GM19397 (cell line): Measurements from ENCODE around the gene TSPYL2.
A peak's percentile ranks its signal among the peaks of the same experiment; 100 is the strongest.

Source experiments
- ATAC-seq: cut with Tn5 transposase; IDR thresholded peaks from one replicate; pipeline ENCODE4 v1.9.1; 2021; ENCODE audit warnings: mild to moderate bottlenecking, moderate library complexity; ENCODE audit not compliant: unreplicated experiment

Gene TSPYL2

GRCh38 chrX:53080628-53081580 lies 1.3 kb upstream of the TSPYL2 start:
- ATAC-seq, result no peak

- ATAC-seq, result no peak
Observed at GRCh38 chrX:53082773-53083616, 828 bp downstream of the TSPYL2 start.

GRCh38 chrX:53084043-53084570 lies 1.9 kb downstream of the TSPYL2 start:
- no peak for ATAC-seq

- no peak for ATAC-seq
Observed at GRCh38 chrX:53084863-53085262, 2.7 kb downstream of the TSPYL2 start.

GRCh38 chrX:53085661-53086229 lies 3.6 kb downstream of the TSPYL2 start:
- ATAC-seq, result no peak

GRCh38 chrX:53086464-53086863 lies 4.3 kb downstream of the TSPYL2 start:
- no peak for ATAC-seq

GRCh38 chrX:53087388-53087831 lies 5.2 kb downstream of the TSPYL2 start:
- ATAC-seq, result no peak

- no peak for ATAC-seq
Observed at GRCh38 chrX:53088136-53088974, 6.2 kb downstream of the TSPYL2 start.

GRCh38 chrX:53089224-53089842 lies 7.2 kb downstream of the TSPYL2 start:
- ATAC-seq, result no peak

GRCh38 chrX:53089925-53090324 lies 7.8 kb downstream of the TSPYL2 start:
- ATAC-seq, result no peak

GRCh38 chrX:53091354-53091753 lies 9.2 kb downstream of the TSPYL2 start:
- no peak for ATAC-seq

- peak; percentile 50 for ATAC-seq
Observed at GRCh38 chrX:53093177-53093655, 11.0 kb downstream of the TSPYL2 start.

- peak; percentile 84 for ATAC-seq
Observed at GRCh38 chrX:53093748-53094581, 11.8 kb downstream of the TSPYL2 start, which contains the start of gene KANTR. Gene KANTR, plus strand, starts transcription at chrX:53094142. Its CDS starts 30,131 bp downstream, at chrX:53124273.

GRCh38 chrX:53094582-53094905 lies 12.4 kb downstream of the TSPYL2 start:
- ATAC-seq, result no peak

- no peak for ATAC-seq
Observed at GRCh38 chrX:53095796-53096195, 13.6 kb downstream of the TSPYL2 start.

GRCh38 chrX:53114864-53115549 lies 32.8 kb downstream of the TSPYL2 start:
- no peak for ATAC-seq

GRCh38 chrX:53115550-53115874 lies 33.3 kb downstream of the TSPYL2 start:
- no peak for ATAC-seq

GRCh38 chrX:53116101-53116500 lies 33.9 kb downstream of the TSPYL2 start:
- ATAC-seq, result no peak
